Neural cell (in vitro differentiated cells): ENCODE measurements around the gene KLHL21.

Experiments
- EZH2 ChIP-seq: fragments of 200-600, 300-800 bp; shearing (Covaris generic), sonication (generic); IDR thresholded peaks from 2 replicates; pipeline ENCODE4 v1.6.1; 2014; ENCODE audit warnings: antibody characterized with exemption, low read length, borderline replicate concordance, mild to moderate bottlenecking; ENCODE audit not compliant: insufficient read depth, poor library complexity, severe bottlenecking
- MXI1 ChIP-seq: fragments of 450-650 bp; conservative IDR thresholded peaks from 2 replicates; pipeline ENCODE4 v1.6.1; 2014; ENCODE audit warnings: antibody characterized with exemption, mild to moderate bottlenecking; ENCODE audit not compliant: poor library complexity, severe bottlenecking
- POLR2AphosphoS5 ChIP-seq: IDR thresholded peaks from 2 replicates; pipeline ENCODE4 v1.6.1; 2012
- SMC3 ChIP-seq: fragments of 450-650 bp; conservative IDR thresholded peaks from 2 replicates; pipeline ENCODE4 v1.6.1; 2014; ENCODE audit warnings: antibody characterized with exemption, mild to moderate bottlenecking, moderate library complexity; ENCODE audit not compliant: poor library complexity
- TAF1 ChIP-seq: IDR thresholded peaks from 2 replicates; pipeline ENCODE4 v1.6.1; 2012; ENCODE audit warnings: low read depth
- TF ChIP-seq, protein P1 (sequence below): IDR thresholded peaks from 2 replicates; pipeline ENCODE4 v1.6.1; 2012; ENCODE audit warnings: borderline replicate concordance
- TF ChIP-seq, protein P2 (sequence below): fragments of 450-650 bp; IDR thresholded peaks from 2 replicates; pipeline ENCODE4 v1.5.1; 2014; ENCODE audit warnings: antibody characterized with exemption, mild to moderate bottlenecking, moderate library complexity; ENCODE audit not compliant: poor library complexity, severe bottlenecking

DNA sequence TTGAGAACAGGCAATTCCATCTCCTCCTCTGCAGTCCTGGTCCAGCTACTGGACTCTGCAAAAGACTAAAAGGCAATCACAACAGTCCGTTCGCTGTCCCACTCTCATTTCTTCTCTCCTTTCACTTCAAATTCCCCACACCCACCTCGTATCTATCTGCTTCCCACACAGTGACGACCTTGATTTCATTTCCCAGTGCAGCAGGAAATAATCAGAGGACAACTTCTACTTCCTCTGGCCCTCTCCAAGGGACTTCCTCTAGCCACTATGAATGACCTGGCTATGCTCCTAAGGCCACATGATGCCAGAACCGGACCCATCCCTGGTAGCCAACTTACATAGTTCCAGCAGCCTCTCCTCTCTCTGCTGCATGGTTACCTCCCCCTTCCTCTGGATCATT is 56.3 kb downstream of the KLHL21 start:
- TF ChIP-seq TAF1 (no peak), POLR2AphosphoS5 (no peak), SMC3 (no peak), EZH2 (no peak), MXI1 (no peak)
- TF ChIP-seq, protein P1, sequence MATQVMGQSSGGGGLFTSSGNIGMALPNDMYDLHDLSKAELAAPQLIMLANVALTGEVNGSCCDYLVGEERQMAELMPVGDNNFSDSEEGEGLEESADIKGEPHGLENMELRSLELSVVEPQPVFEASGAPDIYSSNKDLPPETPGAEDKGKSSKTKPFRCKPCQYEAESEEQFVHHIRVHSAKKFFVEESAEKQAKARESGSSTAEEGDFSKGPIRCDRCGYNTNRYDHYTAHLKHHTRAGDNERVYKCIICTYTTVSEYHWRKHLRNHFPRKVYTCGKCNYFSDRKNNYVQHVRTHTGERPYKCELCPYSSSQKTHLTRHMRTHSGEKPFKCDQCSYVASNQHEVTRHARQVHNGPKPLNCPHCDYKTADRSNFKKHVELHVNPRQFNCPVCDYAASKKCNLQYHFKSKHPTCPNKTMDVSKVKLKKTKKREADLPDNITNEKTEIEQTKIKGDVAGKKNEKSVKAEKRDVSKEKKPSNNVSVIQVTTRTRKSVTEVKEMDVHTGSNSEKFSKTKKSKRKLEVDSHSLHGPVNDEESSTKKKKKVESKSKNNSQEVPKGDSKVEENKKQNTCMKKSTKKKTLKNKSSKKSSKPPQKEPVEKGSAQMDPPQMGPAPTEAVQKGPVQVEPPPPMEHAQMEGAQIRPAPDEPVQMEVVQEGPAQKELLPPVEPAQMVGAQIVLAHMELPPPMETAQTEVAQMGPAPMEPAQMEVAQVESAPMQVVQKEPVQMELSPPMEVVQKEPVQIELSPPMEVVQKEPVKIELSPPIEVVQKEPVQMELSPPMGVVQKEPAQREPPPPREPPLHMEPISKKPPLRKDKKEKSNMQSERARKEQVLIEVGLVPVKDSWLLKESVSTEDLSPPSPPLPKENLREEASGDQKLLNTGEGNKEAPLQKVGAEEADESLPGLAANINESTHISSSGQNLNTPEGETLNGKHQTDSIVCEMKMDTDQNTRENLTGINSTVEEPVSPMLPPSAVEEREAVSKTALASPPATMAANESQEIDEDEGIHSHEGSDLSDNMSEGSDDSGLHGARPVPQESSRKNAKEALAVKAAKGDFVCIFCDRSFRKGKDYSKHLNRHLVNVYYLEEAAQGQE = no peak
- TF ChIP-seq, protein P2, sequence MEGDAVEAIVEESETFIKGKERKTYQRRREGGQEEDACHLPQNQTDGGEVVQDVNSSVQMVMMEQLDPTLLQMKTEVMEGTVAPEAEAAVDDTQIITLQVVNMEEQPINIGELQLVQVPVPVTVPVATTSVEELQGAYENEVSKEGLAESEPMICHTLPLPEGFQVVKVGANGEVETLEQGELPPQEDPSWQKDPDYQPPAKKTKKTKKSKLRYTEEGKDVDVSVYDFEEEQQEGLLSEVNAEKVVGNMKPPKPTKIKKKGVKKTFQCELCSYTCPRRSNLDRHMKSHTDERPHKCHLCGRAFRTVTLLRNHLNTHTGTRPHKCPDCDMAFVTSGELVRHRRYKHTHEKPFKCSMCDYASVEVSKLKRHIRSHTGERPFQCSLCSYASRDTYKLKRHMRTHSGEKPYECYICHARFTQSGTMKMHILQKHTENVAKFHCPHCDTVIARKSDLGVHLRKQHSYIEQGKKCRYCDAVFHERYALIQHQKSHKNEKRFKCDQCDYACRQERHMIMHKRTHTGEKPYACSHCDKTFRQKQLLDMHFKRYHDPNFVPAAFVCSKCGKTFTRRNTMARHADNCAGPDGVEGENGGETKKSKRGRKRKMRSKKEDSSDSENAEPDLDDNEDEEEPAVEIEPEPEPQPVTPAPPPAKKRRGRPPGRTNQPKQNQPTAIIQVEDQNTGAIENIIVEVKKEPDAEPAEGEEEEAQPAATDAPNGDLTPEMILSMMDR = no peak
